ENCODE results near the gene DUOXA1.

Gene DUOXA1

DNA sequence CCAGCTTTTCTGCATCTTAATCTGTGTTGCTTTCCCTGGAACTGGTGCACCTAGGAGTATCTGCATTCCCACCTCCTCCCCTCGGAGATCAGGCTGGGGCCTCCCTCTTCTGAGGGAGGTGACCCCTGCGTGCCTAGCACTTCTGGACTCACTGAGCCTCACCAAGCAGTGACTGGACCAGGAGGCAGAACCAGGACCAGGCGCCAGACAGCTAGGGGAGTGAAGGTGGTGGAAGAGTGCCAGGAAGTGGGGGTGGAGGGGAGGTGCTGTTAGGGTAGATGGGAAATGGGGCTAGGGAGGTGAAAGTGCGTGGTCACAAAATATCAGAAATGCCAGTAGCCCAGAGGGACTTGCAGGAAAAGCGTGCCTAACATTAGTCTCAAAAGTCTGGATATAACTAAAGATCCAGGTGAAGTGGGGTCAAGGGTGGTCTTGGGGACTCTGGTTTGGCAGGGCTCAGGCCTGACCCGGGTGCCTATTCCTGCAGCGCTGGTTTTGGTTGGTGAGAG lies 14.3 kb downstream of the DUOXA1 start (continued):
- TF ChIP-seq ZNF560 (tag by site-specific recombination; IDR thresholded peaks at IDR 0.05; ENCODE audit: borderline replicate concordance): no peak
- no peak for TF ChIP-seq ZNF707 (tag by site-specific recombination; IDR thresholded peaks at IDR 0.05)
- no peak for TF ChIP-seq ZNF174 (tag by site-specific recombination; IDR thresholded peaks at IDR 0.05)
- no peak for TF ChIP-seq ZNF184 (tag by site-specific recombination; IDR thresholded peaks at IDR 0.05)
- TF ChIP-seq ZSCAN30 (tag by site-specific recombination; IDR thresholded peaks at IDR 0.05): no peak
- no peak for TF ChIP-seq SP3 (tag by site-specific recombination; IDR thresholded peaks at IDR 0.05)
- TF ChIP-seq SALL2 (tag by site-specific recombination; IDR thresholded peaks at IDR 0.05; ENCODE audit: borderline replicate concordance): no peak
- no peak for TF ChIP-seq ZNF2 (tag by site-specific recombination; IDR thresholded peaks at IDR 0.05)
- no peak for TF ChIP-seq ZNF777 (tag by site-specific recombination; IDR thresholded peaks at IDR 0.05; ENCODE audit: borderline replicate concordance)

DNA sequence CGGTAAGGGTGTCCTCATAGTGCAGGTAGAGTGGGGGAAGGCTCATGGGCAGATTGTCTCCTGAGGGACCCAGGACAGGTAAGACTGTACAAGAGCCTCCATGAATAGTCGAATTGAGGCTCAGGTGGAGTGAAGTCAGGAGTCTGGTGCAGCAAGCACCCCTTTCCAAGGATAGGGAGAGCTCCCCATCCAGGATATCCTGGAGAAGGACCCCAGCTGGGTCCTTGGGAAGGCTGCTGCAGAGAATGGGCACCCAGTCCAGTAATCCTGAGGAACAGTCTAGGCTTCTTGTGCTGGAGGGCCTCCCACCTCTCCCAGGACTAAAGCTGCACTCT lies 15.0 kb downstream of the DUOXA1 start:
- ChIA-PET CTCF (interaction anchor here (0.7 to 1.4 kb wide), 3 partner anchors 12 to 18 kb away, joined by 3 to 4 read pairs (median 3); no protein-coding TSS in a partner anchor), POLR2A (no interaction called here)
- Histone ChIP-seq H3K9me3 (ENCODE audit: control insufficient read depth, insufficient read depth, low read depth, low read length) (no peaks in the 10 kb centered on the region), H3K27ac (ENCODE audit: extremely low read depth, low read depth, low read length) (no peak overlapping the region), H3K4me3 (ENCODE audit: low read depth, low read length) (no peak overlapping the region), H3K36me3 (ENCODE audit: control insufficient read depth in 2 of 2, insufficient read depth in 1 of 2, low read length in 2 of 2) (no peaks in the 10 kb centered on the region), H3K4me1 (ENCODE audit: control insufficient read depth, insufficient read depth, low read length) (no peaks in the 10 kb centered on the region)
- TF ChIP-seq ZNF585B (tag by site-specific recombination; IDR thresholded peaks at IDR 0.05) (no peak), ZNF610 (tag by site-specific recombination; IDR thresholded peaks at IDR 0.05; ENCODE audit: borderline replicate concordance) (no peak), ZNF138 (tag by site-specific recombination; IDR thresholded peaks at IDR 0.05; ENCODE audit: borderline replicate concordance) (no peak), ZNF670 (tag by site-specific recombination; IDR thresholded peaks at IDR 0.05; ENCODE audit: low read depth) (no peak), ZNF132 (tag by site-specific recombination; IDR thresholded peaks at IDR 0.05; ENCODE audit: borderline replicate concordance) (no peak), PRDM1 (tag by site-specific recombination; IDR thresholded peaks at IDR 0.05) (no peak), HOXC10 (CRISPR knock-in tag; IDR thresholded peaks at IDR 0.05) (no peak), ZNF10 (tag by site-specific recombination; IDR thresholded peaks at IDR 0.05) (no peak)
- TF ChIP-seq, protein P1, sequence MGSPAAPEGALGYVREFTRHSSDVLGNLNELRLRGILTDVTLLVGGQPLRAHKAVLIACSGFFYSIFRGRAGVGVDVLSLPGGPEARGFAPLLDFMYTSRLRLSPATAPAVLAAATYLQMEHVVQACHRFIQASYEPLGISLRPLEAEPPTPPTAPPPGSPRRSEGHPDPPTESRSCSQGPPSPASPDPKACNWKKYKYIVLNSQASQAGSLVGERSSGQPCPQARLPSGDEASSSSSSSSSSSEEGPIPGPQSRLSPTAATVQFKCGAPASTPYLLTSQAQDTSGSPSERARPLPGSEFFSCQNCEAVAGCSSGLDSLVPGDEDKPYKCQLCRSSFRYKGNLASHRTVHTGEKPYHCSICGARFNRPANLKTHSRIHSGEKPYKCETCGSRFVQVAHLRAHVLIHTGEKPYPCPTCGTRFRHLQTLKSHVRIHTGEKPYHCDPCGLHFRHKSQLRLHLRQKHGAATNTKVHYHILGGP (tag by site-specific recombination; IDR thresholded peaks at IDR 0.05): no peak
- TF ChIP-seq, protein P2, sequence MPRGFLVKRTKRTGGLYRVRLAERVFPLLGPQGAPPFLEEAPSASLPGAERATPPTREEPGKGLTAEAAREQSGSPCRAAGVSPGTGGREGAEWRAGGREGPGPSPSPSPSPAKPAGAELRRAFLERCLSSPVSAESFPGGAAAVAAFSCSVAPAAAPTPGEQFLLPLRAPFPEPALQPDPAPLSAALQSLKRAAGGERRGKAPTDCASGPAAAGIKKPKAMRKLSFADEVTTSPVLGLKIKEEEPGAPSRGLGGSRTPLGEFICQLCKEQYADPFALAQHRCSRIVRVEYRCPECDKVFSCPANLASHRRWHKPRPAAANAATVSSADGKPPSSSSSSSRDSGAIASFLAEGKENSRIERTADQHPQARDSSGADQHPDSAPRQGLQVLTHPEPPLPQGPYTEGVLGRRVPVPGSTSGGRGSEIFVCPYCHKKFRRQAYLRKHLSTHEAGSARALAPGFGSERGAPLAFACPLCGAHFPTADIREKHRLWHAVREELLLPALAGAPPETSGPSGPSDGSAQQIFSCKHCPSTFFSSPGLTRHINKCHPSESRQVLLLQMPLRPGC (tag by site-specific recombination; IDR thresholded peaks at IDR 0.05): no peak
- TF ChIP-seq, protein P3, sequence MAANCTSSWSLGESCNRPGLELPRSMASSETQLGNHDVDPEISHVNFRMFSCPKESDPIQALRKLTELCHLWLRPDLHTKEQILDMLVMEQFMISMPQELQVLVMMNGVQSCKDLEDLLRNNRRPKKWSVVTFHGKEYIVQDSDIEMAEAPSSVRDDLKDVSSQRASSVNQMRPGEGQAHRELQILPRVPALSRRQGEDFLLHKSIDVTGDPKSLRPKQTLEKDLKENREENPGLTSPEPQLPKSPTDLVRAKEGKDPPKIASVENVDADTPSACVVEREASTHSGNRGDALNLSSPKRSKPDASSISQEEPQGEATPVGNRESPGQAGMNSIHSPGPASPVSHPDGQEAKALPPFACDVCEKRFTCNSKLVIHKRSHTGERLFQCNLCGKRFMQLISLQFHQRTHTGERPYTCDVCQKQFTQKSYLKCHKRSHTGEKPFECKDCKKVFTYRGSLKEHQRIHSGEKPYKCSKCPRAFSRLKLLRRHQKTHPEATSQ (tag by site-specific recombination; IDR thresholded peaks at IDR 0.05): no peak
- TF ChIP-seq, protein P4, sequence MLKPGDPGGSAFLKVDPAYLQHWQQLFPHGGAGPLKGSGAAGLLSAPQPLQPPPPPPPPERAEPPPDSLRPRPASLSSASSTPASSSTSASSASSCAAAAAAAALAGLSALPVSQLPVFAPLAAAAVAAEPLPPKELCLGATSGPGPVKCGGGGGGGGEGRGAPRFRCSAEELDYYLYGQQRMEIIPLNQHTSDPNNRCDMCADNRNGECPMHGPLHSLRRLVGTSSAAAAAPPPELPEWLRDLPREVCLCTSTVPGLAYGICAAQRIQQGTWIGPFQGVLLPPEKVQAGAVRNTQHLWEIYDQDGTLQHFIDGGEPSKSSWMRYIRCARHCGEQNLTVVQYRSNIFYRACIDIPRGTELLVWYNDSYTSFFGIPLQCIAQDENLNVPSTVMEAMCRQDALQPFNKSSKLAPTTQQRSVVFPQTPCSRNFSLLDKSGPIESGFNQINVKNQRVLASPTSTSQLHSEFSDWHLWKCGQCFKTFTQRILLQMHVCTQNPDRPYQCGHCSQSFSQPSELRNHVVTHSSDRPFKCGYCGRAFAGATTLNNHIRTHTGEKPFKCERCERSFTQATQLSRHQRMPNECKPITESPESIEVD (tag by site-specific recombination; IDR thresholded peaks at IDR 0.05): no peak

Measured in HEK293 (cell line).